GM21360 (cell line): Measurements from ENCODE around the gene GIPC1.

Experiments
- ATAC-seq: cut with Tn5 transposase; IDR thresholded peaks from one replicate; pipeline ENCODE4 v1.9.1; 2021; ENCODE audit warnings: mild to moderate bottlenecking, moderate library complexity; ENCODE audit not compliant: unreplicated experiment

The GIPC1 gene

GRCh38 chr19:14494910-14495671 lies 836 bp downstream of the GIPC1 start:
- no peak for ATAC-seq

DNA sequence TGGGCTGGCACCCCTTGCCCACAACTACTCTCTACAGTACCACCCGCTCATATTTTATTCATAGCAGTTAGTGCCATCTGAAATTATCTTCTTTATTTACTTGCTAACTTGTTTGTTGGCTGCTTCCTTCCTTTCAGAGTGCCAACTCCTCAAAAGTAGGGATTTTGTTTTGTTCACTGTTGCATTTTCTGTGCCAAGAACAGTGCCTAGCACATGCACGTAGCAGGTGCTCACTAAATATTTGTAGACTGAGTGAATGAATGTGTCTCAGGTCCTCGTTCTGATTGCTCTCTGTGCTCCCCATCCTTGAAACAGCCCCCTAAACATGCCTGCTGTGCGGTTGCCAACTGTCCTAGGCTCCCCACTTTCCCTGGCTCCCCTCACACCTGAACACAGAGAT lies 1.5 kb downstream of the GIPC1 start:
- ATAC-seq = no peak

- no peak for ATAC-seq
These were observed 3.1 kb downstream of the GIPC1 start for GRCh38 chr19:14492756-14493337.

DNA sequence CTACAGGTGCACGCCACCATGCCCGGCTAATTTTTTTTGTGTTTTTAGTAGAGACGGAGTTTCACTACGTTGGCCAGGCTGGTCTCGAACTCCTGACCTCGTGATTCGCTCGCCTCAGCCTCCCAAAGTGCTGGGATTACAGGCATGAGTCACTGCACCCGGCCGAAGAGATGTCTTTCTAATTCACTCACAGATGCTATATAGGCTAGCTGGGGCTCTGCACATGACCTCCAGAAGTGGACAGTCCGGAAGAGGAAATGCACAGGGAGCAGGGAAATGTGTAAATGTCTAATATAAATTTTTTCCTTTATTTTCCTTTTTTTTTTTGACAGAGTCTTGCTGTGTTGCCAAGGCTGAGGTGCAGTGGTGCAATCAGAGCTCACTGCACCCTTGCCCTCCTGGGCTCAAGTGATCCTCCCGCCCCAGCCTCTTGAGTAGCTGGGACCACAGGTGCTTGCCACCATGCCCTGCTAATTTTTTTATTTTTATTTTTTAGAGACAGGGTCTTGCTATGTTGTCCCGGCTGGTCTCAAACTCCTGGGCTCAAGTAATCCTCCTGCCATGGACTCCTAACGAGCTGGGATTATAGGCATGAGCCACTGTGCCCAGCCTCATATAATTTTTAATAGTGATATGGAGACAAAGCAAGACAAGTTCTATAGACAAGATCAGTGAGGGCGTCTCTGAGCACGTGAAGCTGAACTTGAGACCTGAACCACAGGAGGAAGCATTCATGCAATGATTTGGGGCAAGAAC lies 8.4 kb downstream of the GIPC1 start:
- no peak for ATAC-seq

GRCh38 chr19:14482172-14482941 lies 13.6 kb downstream of the GIPC1 start:
- ATAC-seq = no peak

DNA sequence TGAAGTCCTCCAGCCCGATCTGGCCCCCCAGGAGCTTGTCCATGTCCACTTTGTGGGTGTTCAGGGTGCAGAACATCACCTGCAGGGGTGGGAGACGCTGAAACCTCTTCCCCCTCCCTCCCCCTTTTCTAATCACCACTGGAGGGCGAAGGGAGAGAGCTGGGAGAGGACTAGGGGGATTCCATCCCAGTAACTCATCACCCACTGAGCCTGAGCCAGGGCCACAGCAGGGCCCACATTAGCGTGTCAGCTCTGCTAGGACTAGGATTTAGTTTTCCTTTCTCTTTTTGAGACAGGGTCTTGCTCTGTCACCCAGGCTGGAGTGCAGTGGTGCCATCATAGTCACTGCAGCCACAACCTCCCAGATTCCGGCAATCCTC lies 15.2 kb downstream of the GIPC1 start:
- no peak for ATAC-seq

- no peak for ATAC-seq
These were observed 15.8 kb downstream of the GIPC1 start for GRCh38 chr19:14479975-14480699.

DNA sequence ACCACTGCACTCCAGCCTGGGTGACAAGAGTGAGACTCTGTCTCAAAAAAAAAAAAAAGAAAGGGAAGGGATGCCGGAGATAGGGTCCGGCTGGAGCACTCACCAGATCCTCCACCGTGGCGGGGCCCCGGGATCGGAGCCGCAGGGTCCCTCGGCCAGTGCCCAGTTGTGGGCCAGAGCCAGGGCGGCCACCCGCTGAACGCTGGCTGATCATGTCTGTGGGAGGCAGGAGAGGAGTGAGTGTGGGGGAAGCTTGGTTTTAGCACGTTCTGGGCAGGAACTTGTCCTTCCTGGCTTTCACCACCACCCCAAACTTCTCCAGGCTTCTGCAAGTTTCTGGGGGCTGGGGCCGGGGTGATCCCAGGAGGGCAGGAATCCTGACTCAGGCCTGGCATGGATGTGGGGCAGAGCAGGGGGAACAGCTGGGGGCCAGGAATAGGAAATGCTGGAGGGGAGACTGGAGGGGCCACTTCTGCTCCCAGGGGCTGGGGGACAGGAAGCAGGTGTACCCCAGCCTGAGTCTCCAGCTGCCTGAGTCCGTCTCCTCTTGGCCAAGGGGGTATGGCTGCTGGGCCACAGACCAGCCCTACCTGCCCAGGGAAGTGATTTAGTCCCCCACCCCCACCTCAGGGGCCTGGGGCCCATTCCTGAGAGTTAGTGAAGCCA lies 16.5 kb downstream of the GIPC1 start:
- no peak for ATAC-seq

DNA sequence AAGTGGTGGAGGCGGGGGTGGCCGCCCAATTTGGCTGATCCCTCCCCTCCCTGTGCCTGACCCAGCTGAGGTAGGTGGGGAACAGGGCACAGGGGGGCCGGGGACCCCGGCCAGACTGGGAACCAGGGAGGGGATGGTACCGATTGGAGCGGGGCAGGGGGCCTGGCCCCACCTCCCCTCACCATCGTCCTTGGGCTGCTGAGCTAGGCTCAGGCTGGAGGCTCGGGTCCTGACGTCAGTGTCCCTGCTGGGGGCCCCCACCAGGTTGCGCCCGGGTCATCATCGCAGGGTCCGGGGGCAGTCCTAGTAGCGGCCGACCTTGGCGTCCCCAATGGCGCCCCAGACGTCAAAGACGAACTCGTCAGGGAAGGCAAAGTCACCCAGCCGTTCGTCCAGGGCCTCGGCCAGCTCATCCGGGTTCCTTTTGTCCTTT lies 17.8 kb downstream of the GIPC1 start:
- no peak for ATAC-seq

DNA sequence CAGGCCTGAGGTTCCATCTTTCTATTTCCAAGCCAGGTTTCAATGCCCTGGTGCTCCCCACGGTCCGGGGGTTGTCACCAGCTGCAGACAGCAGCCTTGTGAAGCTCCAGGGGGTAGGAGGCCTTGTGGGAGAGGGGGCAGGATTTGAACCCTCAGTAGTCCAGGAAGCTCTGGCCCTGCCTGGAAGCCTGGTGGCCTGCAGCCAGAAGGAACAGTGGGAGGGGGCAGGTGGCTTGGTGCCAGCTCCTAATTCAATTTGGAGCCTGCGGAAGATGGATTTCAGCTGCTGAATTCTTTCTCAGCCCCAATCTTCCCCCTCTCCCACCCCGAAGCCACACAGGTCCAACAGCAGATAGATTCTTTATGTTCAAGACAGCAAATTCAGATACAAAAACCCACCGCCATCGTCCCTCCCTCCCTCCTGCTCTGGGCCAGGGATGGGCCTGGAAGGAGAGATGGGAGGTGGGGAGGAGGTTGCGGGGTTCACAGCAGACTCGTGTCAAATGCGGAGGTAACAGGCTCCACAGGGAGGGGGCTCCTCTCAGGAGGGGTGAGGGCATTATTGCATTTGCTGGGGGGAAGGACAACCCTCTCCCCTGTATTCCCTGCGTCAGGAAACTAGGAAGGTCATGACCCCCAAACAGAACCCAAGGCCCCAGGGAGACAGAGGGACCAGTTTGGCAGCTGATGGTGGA lies 18.4 kb downstream of the GIPC1 start:
- no peak for ATAC-seq

GRCh38 chr19:14476673-14477401 lies 19.1 kb downstream of the GIPC1 start:
- ATAC-seq = no peak

GRCh38 chr19:14476327-14476672 lies 19.6 kb downstream of the GIPC1 start:
- no peak for ATAC-seq

DNA sequence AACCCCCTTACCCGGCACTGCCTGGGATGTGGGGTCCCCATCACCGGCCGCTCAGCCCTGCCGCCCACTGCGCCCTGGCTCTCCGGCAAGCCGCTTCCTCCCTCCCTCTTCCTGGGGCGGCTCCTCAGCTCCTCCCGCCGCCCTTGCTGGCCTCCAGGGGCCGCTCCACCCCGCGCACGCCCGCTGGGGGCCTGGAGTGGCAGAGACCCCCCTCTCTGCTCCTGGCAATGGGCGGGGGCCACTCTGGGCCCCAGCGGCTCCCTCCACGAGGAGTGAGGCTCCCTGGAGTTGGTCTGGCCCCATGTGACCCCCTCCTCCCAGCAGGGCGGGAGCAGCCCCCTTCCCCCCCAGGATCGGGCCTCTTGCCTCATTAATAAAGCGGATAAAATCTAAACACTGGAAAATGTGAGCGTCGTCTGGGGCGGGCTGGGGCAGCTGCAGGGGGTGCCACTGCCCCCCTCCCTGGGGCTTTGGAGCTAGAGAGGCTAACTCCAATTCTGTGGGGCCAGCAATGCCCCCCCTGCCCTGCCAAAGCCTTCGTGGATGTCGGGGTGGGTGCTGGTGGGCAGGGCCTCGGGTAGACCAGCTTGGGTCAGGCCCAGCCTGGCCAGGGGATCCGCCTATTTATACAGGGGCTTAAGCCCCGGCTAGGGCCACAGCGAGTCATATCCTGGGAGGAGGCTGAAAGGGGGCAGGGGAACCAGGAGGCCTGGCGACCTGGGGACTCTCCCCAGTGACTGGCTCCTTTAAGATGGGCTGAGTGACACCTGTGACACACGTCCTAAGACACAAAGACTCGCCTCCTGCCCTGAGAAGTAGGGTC lies 20.5 kb downstream of the GIPC1 start, which contains the start of gene PTGER1:
Gene PTGER1 (minus strand): TSS at position 104 of the 823 bp plus-strand sequence. CDS start 1,034 bp downstream, outside the sequence.
- ATAC-seq = no peak

DNA sequence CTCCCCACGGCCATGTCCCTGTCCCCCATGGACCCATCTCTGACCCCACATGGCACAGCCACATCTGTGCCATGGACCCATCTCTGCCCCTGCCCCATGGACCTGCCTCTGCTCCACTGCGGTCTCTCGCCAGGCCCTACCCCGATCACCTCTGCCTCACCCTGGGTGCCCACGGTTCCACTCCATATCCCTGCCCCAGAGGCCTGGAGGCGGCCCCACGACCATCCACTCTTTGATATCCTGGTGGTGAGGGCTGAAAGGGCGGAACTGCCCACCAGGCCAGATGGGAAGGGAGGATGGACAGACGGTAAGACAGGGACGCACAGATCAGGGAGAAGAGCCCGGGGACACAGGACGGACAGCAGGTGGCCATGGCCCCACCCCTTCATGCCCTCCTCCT lies 21.1 kb downstream of the GIPC1 start:
- ATAC-seq = no peak

DNA sequence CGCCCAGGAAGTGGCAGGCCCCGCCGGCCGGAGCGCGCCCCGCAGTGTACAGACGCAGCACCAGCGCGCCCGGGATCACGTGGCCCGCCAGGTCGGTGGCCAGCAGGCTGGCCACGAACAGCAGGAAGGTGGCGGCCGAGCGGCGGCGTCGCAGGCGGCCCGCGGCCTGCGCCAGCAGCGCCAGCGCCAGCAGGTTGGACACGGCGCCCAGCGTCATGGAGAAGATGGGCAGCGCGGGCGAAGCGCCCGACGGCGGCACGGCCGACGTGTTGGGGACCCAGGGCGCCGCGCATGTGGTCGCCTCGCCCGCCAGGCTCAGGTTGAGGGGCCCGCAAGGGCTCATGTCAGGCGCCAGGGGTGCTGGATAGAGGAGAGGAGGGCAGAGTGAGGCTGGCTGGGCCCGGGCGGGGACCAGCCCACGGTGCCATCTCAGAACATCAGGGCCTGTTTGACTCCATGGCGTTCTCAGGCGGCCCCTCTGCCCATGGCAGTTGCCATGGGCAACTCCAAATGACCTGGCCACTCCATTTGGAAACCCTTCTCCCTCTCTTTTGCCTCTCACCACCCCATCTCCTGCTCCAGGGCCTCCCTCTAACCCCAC lies 21.8 kb downstream of the GIPC1 start:
- ATAC-seq = no peak

- ATAC-seq = no peak
These were observed 22.6 kb downstream of the GIPC1 start for GRCh38 chr19:14473073-14473977.
